Measurements from ENCODE around the gene SSR4. TPM values are rescaled to one million over a fixed set of nuclear protein-coding genes. Genes with fewer than 3 reads are reported as not detected.
A peak's percentile ranks its signal among the peaks of the same experiment; 100 is the strongest.

The SSR4 gene
- total RNA-seq, 1 experiment from 2014 or later = 360 TPM

DNA sequence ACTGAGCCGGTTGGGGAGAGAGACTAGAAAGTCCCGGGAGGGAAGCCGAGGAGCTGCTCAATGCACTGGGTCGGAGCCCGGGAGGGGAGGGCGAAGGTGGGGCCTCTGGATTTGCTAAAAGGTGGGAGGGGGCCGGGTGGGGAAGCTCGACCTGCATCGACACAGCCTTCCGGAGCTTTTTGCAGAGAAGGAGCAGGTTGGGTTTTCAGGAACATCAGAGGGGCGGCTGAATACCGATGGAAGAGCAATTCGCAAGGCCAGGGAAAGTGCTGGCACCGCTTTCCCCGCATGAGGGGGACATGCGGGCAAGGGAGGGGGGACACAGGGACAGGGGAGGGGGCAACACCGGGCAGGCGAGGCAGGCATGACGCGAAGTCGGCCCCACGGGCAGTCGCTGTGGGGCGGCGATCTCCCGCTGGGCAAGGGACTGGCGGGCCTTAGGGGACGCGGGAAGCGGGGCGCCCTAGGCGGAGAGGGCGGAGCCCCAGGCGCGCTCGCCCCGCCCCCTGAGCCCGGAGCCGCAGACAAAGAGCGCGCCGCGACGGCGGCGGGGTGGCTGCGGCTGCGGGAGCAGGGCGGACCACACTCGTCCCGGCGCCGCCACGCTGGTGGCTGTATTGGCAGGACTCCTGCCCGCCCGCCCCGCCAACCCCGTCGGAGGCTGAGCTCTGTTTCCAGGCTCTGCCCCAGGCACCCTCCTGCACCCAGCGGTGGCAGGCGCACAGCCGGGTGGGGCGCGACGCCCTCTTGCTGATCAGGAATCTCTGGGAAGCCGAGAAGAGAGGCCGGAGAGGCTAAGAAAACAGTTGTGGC is 24.3 kb downstream of the SSR4 start:
- H3K36me3 Mint-ChIP-seq (ENCODE audit: insufficient read depth, unreplicated experiment) = peaks cover 3% of the 10 kb centered on the region
- no peaks in the 10 kb centered on the region for H3K4me1 Mint-ChIP-seq (ENCODE audit: low read depth, unreplicated experiment)
- BruUV-seq (replicated peaks) = no TSS peak
- DNase-seq = peak; percentile 52
- H3K27me3 Mint-ChIP-seq (ENCODE audit: unreplicated experiment) = peaks cover 68% of the 10 kb centered on the region
- TF ChIP-seq CTCF (IDR thresholded peaks at IDR 0.05; ENCODE audit: unreplicated experiment) = no peak
- intact Hi-C loops (cut with micrococcal nuclease; ENCODE audit: unreplicated experiment) = no loop called here
- peak overlapping the region; percentile 41 for H3K4me3 Mint-ChIP-seq (ENCODE audit: low read depth, unreplicated experiment)
- no peaks in the 10 kb centered on the region for H3K9me3 Mint-ChIP-seq (ENCODE audit: low read depth, unreplicated experiment)
- no peak overlapping the region for H3K27ac Mint-ChIP-seq (ENCODE audit: unreplicated experiment)
- CTCF ChIA-PET = no interaction called here

GRCh38 chrX:153819384-153820040 is 25.0 kb downstream of the SSR4 start:
- no peak for DNase-seq
- Mint-ChIP-seq H3K36me3 (ENCODE audit: insufficient read depth, unreplicated experiment) (peaks cover 3% of the 10 kb centered on the region), H3K27ac (ENCODE audit: unreplicated experiment) (no peak overlapping the region), H3K9me3 (ENCODE audit: low read depth, unreplicated experiment) (no peaks in the 10 kb centered on the region), H3K4me1 (ENCODE audit: low read depth, unreplicated experiment) (no peaks in the 10 kb centered on the region), H3K4me3 (ENCODE audit: low read depth, unreplicated experiment) (peak overlapping the region; percentile 41), H3K27me3 (ENCODE audit: unreplicated experiment) (peaks cover 71% of the 10 kb centered on the region)
- CTCF ChIA-PET = no interaction called here
- BruUV-seq (replicated peaks) = no TSS peak
- no peak for TF ChIP-seq CTCF (IDR thresholded peaks at IDR 0.05; ENCODE audit: unreplicated experiment)
- intact Hi-C loops (cut with micrococcal nuclease; ENCODE audit: unreplicated experiment) = no loop called here

GRCh38 chrX:153820601-153821000 is 26.1 kb downstream of the SSR4 start:
- DNase-seq = no peak
- no peaks in the 10 kb centered on the region for H3K9me3 Mint-ChIP-seq (ENCODE audit: low read depth, unreplicated experiment)
- intact Hi-C loops (cut with micrococcal nuclease; ENCODE audit: unreplicated experiment) = no loop called here
- no peak overlapping the region for H3K4me3 Mint-ChIP-seq (ENCODE audit: low read depth, unreplicated experiment)
- peaks cover 71% of the 10 kb centered on the region for H3K27me3 Mint-ChIP-seq (ENCODE audit: unreplicated experiment)
- TF ChIP-seq CTCF (IDR thresholded peaks at IDR 0.05; ENCODE audit: unreplicated experiment) = no peak
- CTCF ChIA-PET = no interaction called here
- peaks cover 3% of the 10 kb centered on the region for H3K36me3 Mint-ChIP-seq (ENCODE audit: insufficient read depth, unreplicated experiment)
- H3K4me1 Mint-ChIP-seq (ENCODE audit: low read depth, unreplicated experiment) = no peaks in the 10 kb centered on the region
- no TSS peak for BruUV-seq (replicated peaks)
- no peak overlapping the region for H3K27ac Mint-ChIP-seq (ENCODE audit: unreplicated experiment)

GRCh38 chrX:153821066-153821465 is 26.6 kb downstream of the SSR4 start:
- Mint-ChIP-seq H3K27ac (ENCODE audit: unreplicated experiment) (no peak overlapping the region), H3K4me1 (ENCODE audit: low read depth, unreplicated experiment) (no peaks in the 10 kb centered on the region), H3K4me3 (ENCODE audit: low read depth, unreplicated experiment) (no peak overlapping the region), H3K9me3 (ENCODE audit: low read depth, unreplicated experiment) (no peaks in the 10 kb centered on the region), H3K27me3 (ENCODE audit: unreplicated experiment) (peaks cover 76% of the 10 kb centered on the region), H3K36me3 (ENCODE audit: insufficient read depth, unreplicated experiment) (peaks cover 3% of the 10 kb centered on the region)
- intact Hi-C loops (cut with micrococcal nuclease; ENCODE audit: unreplicated experiment) = no loop called here
- TF ChIP-seq CTCF (IDR thresholded peaks at IDR 0.05; ENCODE audit: unreplicated experiment) = no peak
- DNase-seq = no peak
- BruUV-seq (replicated peaks) = no TSS peak
- CTCF ChIA-PET = no interaction called here

Measured in Calu3 (cell line).